GM21619 (cell line): Measurements from ENCODE around the gene WNT16.

Experiments used
- ATAC-seq: cut with Tn5 transposase; IDR thresholded peaks from one replicate; pipeline ENCODE4 v1.9.1; 2021; ENCODE audit not compliant: unreplicated experiment

WNT16 gene

DNA sequence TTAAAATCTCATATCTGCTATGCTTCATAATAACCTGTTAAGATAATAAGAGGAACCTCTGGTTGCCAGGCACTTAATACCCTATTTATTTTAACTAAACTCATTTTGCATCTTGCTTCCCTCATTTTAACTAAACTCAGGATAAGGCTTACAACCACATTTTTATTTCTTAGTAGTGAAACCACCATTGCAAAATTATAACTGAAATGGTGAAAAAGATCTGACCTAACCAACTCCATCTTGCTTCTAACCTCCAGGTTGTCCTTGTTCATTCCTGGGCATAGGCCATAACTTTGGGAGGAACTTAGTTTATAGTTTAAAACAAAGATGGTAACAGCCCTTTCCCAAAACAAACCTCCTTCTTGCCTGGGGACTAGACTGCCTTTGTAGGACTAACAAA is 61.3 kb downstream of the WNT16 start:
- no peak for ATAC-seq

DNA sequence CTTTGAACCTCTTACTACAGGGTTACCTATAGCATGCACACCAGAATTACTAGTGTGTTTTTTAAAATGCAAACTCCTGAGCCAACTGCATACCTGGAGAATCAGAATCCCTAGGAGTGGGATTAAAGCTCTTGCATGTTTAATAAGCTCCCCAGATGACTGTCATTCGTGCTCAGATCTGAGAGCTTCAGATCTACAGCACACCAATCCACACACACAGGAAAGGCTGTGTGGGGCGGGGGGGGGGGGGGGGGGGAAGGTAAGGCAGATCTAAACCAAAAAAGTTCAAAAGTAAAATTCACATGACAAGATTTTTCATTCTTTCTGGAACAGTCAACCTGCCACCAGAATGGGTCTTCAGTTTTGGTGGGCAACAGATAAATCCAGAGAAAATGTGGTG is 61.8 kb downstream of the WNT16 start:
- no peak for ATAC-seq
